Choroid plexus epithelial cell (primary cell): ENCODE data around the gene ARHGAP27.

ENCODE experiments used
- DNase-seq: peaks from one replicate; pipeline ENCODE4 v3.0.0-alpha.2; 2010; ENCODE audit warnings: low read depth
- H3K4me3 ChIP-seq: 2 replicates; pipeline ENCODE4 v1.5.1; 2011; ENCODE audit warnings: low read depth, mild to moderate bottlenecking, control low read depth, low read length, moderate library complexity
- CTCF ChIP-seq: conservative IDR thresholded peaks from 2 replicates; pipeline ENCODE4 v1.5.1; 2011; ENCODE audit warnings: low read depth, mild to moderate bottlenecking, control low read depth, inconsistent platforms, low read length, moderate library complexity

ARHGAP27 gene

DNA sequence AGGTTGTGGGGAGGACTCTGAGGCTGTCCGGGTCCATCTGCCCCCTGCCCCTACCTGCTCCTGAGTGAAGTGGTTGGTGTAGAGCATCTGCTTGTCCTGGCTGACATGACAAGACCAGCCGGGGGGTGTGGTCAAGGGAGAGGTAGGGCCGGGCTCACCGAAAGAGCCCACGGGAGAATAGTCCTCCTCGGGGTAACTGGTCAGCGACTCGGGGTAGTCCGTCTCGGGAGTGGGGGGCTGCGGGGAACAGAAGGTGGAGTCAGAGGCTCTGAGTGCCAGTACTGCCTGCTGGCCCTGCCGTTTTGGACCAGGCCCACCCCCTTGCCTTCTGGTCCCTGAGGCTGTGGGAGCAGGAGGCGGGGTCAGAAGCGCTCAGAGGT lies 27.8 kb downstream of the ARHGAP27 start:
- DNase-seq: no peak

DNA sequence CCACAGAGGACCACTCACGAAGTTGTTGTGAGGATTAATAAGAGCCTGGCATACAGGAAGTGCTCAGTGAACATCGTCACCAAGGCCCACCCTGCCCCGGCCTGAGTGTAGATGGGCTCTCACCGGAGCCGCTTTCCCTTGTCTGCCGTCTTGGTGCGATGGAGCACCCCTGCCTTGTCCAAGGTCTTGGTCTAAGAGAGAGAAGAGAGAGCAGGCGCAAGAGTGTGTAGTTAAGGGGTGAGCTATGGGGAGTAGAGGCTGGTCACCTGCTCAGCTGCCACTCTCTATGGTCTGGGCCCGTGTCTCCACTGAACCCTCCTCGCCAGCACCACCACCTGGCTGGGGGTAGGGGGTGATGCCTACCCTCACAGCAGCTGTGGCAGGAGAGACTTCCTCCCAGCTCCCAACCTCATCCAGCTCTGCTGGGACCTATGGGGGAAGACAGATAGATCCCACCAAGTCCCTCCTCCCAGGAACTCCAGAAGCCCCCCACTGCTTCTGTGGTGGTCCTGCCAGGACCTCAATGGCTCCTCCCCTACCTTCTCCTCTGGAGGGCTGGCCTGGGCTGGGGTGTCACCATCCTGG lies 28.7 kb downstream of the ARHGAP27 start:
- DNase-seq: no peak
- H3K4me3 ChIP-seq: no peak overlapping the region
- TF ChIP-seq CTCF: no peak

More for the DNA sequence above, 27.8 kb downstream of the ARHGAP27 start:
- TF ChIP-seq CTCF: no peak
- no peak overlapping the region for H3K4me3 ChIP-seq

- H3K4me3 ChIP-seq: no peak overlapping the region
- TF ChIP-seq CTCF: no peak
- no peak for DNase-seq
Measured at GRCh38 chr17:45402916-45403315, 29.8 kb downstream of the ARHGAP27 start.

- H3K4me3 ChIP-seq: no peak overlapping the region
- no peak for TF ChIP-seq CTCF
- no peak for DNase-seq
Measured at GRCh38 chr17:45398800-45399199, 33.9 kb downstream of the ARHGAP27 start.

DNA sequence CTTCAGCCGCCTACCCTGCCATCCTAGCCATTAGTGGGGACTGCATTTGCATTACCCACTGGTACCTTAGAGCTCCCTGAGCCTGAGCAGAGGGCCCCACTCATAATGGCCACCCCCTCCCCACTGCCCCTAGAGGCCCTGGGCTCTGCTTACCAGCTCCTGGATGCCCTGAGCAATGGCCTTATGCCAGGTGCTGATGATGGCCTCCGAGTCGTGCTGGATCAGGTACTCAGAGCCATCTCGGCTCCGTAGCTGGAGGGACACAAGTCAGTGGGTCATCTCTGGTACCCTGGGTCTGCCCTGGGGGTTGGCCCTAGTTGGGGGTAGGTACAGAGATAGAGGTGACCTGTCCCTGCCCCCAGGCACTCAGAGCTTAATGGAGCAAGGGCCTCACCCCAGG lies 34.9 kb downstream of the ARHGAP27 start:
- no peak overlapping the region for H3K4me3 ChIP-seq
- DNase-seq: no peak
- no peak for TF ChIP-seq CTCF

- H3K4me3 ChIP-seq: no peak overlapping the region
- TF ChIP-seq CTCF: no peak
- no peak for DNase-seq
Measured at GRCh38 chr17:45396496-45397205, 36.0 kb downstream of the ARHGAP27 start.
